WI38 (cell line): ENCODE results near the gene SVBP.
A peak's percentile ranks its signal among the peaks of the same experiment; 100 is the strongest.

Experiments used
- H3K4me3 ChIP-seq: 2 replicates; pipeline ENCODE4 v1.5.1; 2011; ENCODE audit warnings: low read depth, mild to moderate bottlenecking, control low read depth, low read length
- TF ChIP-seq, protein P1 (sequence below): IDR thresholded peaks from 2 replicates; pipeline ENCODE4 v1.5.1; 2012; ENCODE audit warnings: low read depth, mild to moderate bottlenecking, control low read depth, low read length

Gene SVBP

GRCh38 chr1:42797979-42798378 is 19.2 kb downstream of the SVBP start:
- TF ChIP-seq, protein P1, sequence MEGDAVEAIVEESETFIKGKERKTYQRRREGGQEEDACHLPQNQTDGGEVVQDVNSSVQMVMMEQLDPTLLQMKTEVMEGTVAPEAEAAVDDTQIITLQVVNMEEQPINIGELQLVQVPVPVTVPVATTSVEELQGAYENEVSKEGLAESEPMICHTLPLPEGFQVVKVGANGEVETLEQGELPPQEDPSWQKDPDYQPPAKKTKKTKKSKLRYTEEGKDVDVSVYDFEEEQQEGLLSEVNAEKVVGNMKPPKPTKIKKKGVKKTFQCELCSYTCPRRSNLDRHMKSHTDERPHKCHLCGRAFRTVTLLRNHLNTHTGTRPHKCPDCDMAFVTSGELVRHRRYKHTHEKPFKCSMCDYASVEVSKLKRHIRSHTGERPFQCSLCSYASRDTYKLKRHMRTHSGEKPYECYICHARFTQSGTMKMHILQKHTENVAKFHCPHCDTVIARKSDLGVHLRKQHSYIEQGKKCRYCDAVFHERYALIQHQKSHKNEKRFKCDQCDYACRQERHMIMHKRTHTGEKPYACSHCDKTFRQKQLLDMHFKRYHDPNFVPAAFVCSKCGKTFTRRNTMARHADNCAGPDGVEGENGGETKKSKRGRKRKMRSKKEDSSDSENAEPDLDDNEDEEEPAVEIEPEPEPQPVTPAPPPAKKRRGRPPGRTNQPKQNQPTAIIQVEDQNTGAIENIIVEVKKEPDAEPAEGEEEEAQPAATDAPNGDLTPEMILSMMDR, result no peak
- H3K4me3 ChIP-seq, result no peak overlapping the region

DNA sequence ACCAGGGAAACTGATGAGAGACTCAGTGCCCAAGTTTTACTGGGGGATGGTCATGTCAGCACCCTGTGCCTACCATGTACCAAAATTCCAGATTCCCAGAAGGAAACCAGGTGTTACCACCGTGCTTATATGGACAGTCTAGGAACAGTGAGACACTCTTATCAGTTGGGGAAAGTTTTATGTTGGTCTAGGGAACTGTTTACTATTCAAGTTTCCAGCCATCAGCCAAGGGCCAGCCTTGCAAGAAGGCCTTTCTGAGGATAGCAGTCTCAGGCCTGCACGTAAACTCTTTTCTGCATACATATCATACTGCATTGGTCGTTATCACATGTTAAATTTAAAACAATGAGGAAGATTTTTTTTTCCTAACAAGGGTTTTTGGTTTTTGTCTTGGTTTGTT is 19.8 kb downstream of the SVBP start:
- H3K4me3 ChIP-seq, result no peak overlapping the region
- TF ChIP-seq, protein P1, result no peak

DNA sequence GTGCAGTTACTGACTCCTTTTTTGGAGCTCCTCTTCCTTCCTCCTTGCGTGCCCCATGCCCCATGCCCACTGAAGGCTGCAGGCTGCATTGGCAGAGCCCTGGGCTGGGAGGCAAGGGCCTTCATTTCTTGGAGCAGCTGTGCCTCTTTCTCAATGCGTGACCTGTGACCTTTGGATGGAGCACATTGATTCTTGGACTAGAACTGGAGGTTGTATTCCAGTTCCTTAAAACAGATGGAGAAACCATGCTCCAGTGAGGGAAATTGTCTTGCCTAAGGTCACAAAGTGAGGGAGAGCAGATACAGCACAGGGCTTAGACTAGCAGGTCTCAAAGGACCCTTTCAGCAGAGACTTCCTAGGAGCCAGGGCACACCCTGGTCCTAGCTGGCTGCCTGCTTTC is 23.4 kb downstream of the SVBP start:
- TF ChIP-seq, protein P1, result no peak
- no peak overlapping the region for H3K4me3 ChIP-seq

GRCh38 chr1:42788021-42788420 is 29.2 kb downstream of the SVBP start:
- TF ChIP-seq, protein P1, result no peak
- H3K4me3 ChIP-seq, result no peak overlapping the region

- TF ChIP-seq, protein P1, result no peak
- no peak overlapping the region for H3K4me3 ChIP-seq
Observed at GRCh38 chr1:42786097-42786496, 31.1 kb downstream of the SVBP start.

DNA sequence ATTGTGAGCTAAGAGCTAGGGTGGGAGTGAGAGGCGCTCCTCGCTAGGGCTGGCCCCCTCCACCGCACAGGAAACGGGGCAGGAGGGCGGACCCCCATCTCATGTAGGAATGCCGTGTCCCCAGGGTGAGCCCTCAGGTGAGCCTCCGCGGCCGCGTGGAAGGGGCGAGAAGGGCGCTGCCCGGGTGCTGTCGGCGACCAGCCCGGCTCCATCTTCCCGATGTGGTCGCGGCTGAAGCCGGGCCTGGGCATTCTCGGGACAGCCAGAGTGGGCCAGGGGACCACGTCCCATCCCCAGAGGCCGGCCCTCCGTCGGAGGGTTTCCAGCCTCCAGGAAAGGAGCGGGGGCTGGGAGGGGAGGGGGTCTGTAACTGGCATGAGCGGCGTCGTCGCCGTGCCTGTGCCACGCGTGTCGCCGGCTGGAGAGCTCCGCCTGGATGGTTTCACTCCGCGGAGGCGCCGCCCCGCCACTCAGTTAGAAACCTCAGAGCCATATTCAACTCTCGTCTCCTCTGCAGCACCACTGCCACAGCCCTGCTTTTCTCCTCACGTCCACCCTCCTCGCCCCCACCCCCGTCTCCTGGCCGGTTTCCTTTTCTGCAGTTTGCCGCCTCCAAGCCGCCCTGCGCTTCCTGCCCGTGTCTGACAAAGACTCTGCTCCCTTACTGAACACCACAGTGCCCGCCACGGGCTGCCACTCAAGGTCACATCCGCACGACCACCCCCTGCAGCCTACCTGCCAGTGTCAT is 32.1 kb downstream of the SVBP start, which contains the start of gene TMEM269:
TSS of gene TMEM269 (plus strand) at position 46 of the 748 bp plus-strand sequence. CDS start 4,903 bp downstream, outside the sequence.
- TF ChIP-seq, protein P1, result no peak
- H3K4me3 ChIP-seq, result peak within 1 kb of the TSS; percentile 29; the same call in 1 of the 2 replicates

- TF ChIP-seq, protein P1, result no peak
- no peak overlapping the region for H3K4me3 ChIP-seq
Observed at GRCh38 chr1:42784547-42784945, 32.7 kb downstream of the SVBP start.
